ENCODE measurements around the gene RASGRP4.
"Not testable (repeated sequence)": the region's sequence is repeated elsewhere in the genome, so short reads cannot be mapped to it uniquely, and the experiment has no call there.

DNA sequence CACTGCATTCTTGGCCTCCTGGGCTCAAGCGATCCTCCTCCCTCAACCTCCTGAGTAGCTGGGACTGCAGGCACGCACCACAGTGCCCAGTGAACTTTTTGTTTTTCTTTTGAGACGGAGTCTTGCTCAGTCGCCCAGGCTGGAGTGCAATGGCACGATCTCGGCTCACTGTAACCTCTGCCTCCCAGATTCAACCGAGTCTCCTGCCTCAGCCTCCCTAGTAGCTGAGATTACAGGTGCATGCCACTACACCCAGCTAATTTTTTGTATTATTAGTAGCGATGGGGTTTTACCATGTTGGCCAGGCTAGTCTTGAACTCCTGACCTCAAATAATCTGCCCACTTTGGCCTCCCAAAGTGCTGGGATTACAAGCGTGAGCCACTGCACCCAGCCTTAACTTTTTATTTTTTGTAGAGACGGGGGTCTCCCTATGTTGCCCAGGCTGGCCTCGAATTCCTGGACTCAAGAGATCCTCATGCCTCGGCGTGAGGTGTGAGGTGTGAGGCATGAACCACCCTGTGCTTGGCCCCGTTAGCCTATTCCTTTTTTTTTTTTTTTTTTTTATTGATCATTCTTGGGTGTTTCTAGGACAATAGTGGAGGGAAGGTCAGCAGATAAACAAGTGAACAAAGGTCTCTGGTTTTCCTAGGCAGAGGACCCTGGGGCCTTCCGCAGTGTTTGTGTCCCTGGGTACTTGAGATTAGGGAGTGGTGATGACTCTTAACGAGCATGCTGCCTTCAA lies 62.9 kb downstream of the RASGRP4 start:
- TF ChIP-seq CTCF (IDR thresholded peaks at IDR 0.05; ENCODE audit: low read depth, low read length); POLR2A (IDR thresholded peaks at IDR 0.05; ENCODE audit: extremely low read depth, insufficient read length): not testable (repeated sequence)
